GM10248 (cell line): ENCODE data around the gene COPB2.

Source experiments
- CTCF ChIA-PET: fragments of 300-600 bp; sonication (Branson Sonifier 250); formaldehyde crosslinking; extraction: SDS; loops from one replicate; lab custom pipeline; 2021; ENCODE audit warnings: antibody characterized with exemption; lab: Yijun Ruan, JAX
- POLR2A ChIA-PET: fragments of 350-650 bp; sonication (Branson Sonifier 250); formaldehyde crosslinking; extraction: SDS; loops from one replicate; lab custom pipeline; 2020; ENCODE audit warnings: antibody characterized with exemption; lab: Yijun Ruan, JAX
- DNase-seq: peaks from one replicate; pipeline ENCODE4 v3.0.0; 2012; ENCODE audit errors: extremely low spot score
- CTCF ChIP-seq: IDR thresholded peaks from 2 replicates; pipeline ENCODE4 v1.5.1; 2012; ENCODE audit warnings: mild to moderate bottlenecking, low read depth; ENCODE audit errors: extremely low read depth, missing control alignments, control extremely low read depth

COPB2 gene

GRCh38 chr3:139332092-139332491 lies 57.4 kb downstream of the COPB2 start:
- no peak for TF ChIP-seq CTCF
- no peak for DNase-seq
- CTCF ChIA-PET, result interaction anchor here (1.8 to 4.2 kb wide), 3 partner anchors 9 to 220 kb away, joined by 9 to 34 read pairs (median 32); no protein-coding TSS in a partner anchor
- POLR2A ChIA-PET, result no interaction called here

DNA sequence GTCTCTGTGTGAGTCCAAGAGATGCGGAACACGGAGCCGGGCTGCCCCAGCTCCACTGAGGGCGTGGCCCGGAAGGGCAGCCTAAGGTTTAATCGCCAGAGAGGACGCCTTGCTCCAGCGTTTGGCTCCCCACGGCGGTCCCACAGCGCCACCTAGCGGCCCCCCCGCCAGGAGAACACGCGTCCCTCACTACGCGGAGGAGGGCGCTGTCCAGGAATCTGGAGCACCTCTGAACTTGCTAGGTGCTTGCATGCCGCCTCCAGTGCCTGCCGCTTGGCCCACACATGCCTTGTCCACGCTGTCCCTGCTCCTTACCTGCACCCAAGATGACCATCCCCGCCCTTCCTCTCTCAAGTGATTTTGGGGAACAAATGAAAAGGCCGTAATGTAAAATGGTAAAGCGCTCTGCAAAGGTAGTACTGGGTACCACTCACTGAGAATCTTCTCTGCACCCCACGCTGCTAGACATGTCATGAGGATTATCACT lies 60.0 kb downstream of the COPB2 start:
- POLR2A ChIA-PET, result no interaction called here
- TF ChIP-seq CTCF, result peak; percentile 100
- CTCF ChIA-PET, result interaction anchor here (0.7 to 4.2 kb wide), 19 partner anchors 10 to 406 kb away, joined by 3 to 35 read pairs (median 4); no protein-coding TSS in a partner anchor
- peak; percentile 91 for DNase-seq

DNA sequence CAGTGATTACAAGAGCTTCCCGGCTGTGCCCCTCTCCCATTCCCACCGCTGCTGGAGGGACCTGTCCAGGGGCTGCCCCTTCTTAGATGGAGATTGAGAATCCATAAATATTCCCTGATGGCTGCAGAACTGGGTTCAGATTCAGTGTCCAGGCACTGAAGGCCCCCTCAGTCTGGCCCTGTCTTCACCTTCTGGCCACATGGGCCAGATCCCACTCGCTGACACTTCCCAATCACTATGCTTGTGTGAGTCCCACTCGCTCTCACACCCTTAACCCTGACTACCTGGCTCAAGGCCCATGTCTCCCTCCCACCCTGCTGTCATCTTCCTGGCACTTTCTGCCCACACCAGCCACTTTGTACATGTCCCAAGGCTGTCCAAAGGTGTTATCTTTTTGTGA lies 61.1 kb downstream of the COPB2 start:
- no peak for DNase-seq
- no peak for TF ChIP-seq CTCF
- CTCF ChIA-PET, result interaction anchor here (1.0 to 3.3 kb wide), 13 partner anchors 9 to 405 kb away, joined by 3 to 35 read pairs (median 4); no protein-coding TSS in a partner anchor
- POLR2A ChIA-PET, result interaction anchor here (0.6 kb wide), 1 partner anchor 74 kb away, joined by 4 read pairs; no protein-coding TSS in a partner anchor

DNA sequence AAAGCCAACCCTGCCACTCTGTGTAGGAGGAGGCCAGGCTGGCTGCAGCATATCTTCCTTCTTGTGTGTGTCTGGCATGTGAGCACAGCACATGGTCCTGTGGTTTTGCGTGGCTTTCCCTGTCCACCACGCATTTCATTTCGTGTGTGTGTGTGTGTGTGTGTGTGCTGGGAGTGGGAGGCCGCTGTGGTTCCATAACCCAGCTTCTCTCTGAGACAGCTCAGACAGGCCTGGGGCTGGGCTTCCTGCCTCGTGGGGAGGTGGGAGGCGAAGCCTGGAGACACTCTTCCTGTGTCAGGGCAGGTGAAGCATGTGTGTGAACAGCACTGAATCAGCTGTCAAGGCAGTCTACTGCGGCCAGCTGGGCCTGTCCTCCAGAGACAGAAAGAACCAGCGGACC lies 61.6 kb downstream of the COPB2 start:
- ChIA-PET POLR2A (interaction anchor here (0.6 kb wide), 1 partner anchor 74 kb away, joined by 4 read pairs; no protein-coding TSS in a partner anchor), CTCF (interaction anchor here (1.0 to 2.2 kb wide), 5 partner anchors 12 to 405 kb away, joined by 4 to 35 read pairs (median 5); no protein-coding TSS in a partner anchor)
- no peak for DNase-seq
- TF ChIP-seq CTCF, result no peak

- no peak for TF ChIP-seq CTCF
- POLR2A ChIA-PET, result no interaction called here
- DNase-seq, result no peak
- CTCF ChIA-PET, result interaction anchor here (0.9 to 2.7 kb wide), 5 partner anchors 216 to 404 kb away, joined by 3 to 35 read pairs (median 7); no protein-coding TSS in a partner anchor
These were observed 62.2 kb downstream of the COPB2 start for GRCh38 chr3:139327231-139327630.

DNA sequence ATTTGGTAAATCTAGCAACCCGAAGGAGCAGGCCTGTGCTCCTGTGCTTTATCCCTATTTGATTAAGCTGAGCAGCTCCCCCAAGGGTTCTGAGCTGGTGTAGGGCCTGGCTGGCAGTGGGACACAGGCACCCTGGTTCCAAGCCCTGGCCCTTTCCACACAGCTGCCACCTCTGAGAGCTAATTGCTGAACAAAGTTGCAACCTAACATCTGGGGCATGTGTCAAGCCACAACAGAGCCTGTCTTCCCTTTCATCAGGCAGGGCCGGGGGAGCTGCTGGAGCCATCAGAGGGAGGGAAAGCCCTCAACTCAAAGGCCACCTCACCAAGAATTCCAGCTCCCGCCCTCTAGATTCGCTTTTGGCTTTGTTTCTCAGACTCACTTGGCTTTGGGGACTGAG lies 62.7 kb downstream of the COPB2 start:
- no peak for DNase-seq
- ChIA-PET CTCF (interaction anchor here (0.9 to 2.7 kb wide), 3 partner anchors 216 to 390 kb away, joined by 3 to 16 read pairs (median 7); no protein-coding TSS in a partner anchor), POLR2A (no interaction called here)
- no peak for TF ChIP-seq CTCF
